Fibroblast of peridontal ligament (primary cell): Measurements from ENCODE around the gene RBM15B.
A peak's percentile ranks its signal among the peaks of the same experiment; 100 is the strongest.
"Not testable (repeated sequence)": the region's sequence is repeated elsewhere in the genome, so short reads cannot be mapped to it uniquely, and the experiment has no call there.

Experiments
- DNase-seq: peaks from one replicate; pipeline ENCODE4 v3.0.0-alpha.2; 2010; ENCODE audit errors: extremely low read depth

Gene RBM15B

GRCh38 chr3:51379301-51379700 is 11.8 kb upstream of the RBM15B start:
- no peak for DNase-seq

DNA sequence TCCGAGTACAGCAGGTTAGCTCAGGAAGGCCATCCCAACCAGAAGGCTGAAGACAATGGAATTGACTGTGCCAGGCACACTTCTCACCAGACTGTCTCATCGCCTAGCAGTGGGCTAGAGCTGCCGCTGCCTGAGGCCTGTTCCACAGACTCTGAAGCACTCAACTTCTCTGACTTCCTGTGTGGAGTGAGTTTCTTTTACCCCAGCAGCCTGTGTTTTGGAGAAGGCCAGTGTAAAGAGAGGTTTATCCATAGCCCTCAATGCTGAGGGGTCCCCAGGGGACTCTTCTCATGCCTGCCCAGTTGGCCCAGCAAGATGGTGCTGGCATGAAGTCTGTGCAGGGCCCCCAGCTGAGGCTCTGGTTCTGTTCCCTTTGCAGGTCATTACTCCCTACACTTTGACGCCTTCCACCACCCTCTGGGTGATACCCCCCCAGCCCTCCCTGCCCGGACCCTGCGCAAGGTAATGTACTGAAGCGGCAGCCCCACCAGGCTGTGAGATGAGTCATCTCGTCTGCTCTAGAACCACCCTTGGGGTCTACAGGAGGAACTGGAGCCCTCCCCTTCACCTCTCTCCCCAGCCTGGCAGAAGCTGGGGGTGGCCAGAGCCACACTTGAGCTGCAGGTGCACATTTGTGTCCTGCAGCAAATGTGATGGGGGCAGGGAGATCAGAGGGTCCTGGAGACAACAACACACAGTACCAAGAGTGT is 11.2 kb upstream of the RBM15B start:
- no peak for DNase-seq

- no peak for DNase-seq
Measured at GRCh38 chr3:51380601-51381332, 10.3 kb upstream of the RBM15B start.

GRCh38 chr3:51381333-51381705 is 9.8 kb upstream of the RBM15B start:
- DNase-seq, result no peak

DNA sequence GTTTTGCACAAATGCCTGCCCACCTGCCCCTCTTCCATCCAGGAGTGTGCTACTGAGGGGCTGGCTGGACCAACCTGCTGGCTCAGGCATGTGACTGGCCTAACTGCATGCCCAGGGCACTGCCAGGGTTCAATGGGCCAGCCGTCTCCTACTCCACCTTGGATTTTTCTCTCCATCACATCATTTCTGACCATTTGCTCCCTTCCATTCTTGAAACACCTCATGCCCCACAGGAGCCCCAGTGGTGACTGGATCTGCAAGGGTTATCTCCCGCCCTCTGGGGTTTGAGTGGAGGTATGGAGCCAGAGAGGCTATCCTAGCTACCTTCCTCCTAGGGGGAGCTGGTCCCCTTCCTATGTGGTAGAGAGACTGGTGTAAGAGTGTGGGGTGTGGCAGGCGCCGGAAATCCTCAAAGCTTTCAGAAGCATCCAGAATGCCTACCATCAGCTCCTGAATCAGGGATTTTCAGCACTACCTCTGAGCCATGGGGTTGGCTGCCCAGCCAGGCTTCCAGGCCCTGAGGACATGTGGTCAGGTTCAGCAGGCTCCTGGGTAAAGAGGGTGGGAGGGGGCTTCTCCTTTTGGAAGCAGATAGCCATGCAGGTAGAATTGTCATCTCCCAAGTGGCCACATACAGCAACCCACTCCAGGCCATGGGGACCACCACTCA is 8.9 kb upstream of the RBM15B start:
- no peak for DNase-seq

- DNase-seq, result no peak
Measured at GRCh38 chr3:51382947-51383578, 8.0 kb upstream of the RBM15B start.

GRCh38 chr3:51384055-51384725 is 6.9 kb upstream of the RBM15B start:
- DNase-seq, result no peak

GRCh38 chr3:51384726-51385473 is 6.2 kb upstream of the RBM15B start, which contains the start of gene MANF:
Gene MANF (plus strand): TSS chr3:51385291. CDS start chr3:51385343, 52 bp downstream.
- DNase-seq, result peak; percentile 95

- DNase-seq, result no peak
Measured at GRCh38 chr3:51385621-51386091, 5.4 kb upstream of the RBM15B start.

GRCh38 chr3:51386159-51386851 is 4.8 kb upstream of the RBM15B start:
- no peak for DNase-seq

- no peak for DNase-seq
Measured at GRCh38 chr3:51386852-51387229, 4.2 kb upstream of the RBM15B start.

DNA sequence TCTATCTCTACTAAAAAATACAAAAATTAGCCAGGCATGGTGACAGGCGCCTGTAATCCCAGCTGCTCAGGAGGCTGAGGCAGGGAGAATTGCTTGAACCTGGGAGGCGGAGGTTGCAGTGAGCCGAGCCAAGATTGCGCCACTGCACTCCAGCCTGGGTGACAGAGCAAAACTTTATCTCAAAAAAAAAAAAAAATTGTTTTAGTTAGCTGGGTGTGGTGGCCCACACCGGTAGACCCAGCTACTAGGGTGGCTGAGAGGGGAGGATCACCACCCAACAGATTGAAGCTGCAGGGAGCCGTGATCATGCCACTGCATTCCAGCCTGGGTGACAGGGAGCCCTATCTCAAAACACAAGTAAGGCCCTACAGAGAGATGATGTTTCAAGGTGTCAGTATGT is 3.8 kb upstream of the RBM15B start:
- DNase-seq, result not testable (repeated sequence)

GRCh38 chr3:51388286-51389029 is 2.6 kb upstream of the RBM15B start:
- DNase-seq, result peak; percentile 23

- DNase-seq, result peak; percentile 49
Measured at GRCh38 chr3:51389423-51390183, 1.5 kb upstream of the RBM15B start.

DNA sequence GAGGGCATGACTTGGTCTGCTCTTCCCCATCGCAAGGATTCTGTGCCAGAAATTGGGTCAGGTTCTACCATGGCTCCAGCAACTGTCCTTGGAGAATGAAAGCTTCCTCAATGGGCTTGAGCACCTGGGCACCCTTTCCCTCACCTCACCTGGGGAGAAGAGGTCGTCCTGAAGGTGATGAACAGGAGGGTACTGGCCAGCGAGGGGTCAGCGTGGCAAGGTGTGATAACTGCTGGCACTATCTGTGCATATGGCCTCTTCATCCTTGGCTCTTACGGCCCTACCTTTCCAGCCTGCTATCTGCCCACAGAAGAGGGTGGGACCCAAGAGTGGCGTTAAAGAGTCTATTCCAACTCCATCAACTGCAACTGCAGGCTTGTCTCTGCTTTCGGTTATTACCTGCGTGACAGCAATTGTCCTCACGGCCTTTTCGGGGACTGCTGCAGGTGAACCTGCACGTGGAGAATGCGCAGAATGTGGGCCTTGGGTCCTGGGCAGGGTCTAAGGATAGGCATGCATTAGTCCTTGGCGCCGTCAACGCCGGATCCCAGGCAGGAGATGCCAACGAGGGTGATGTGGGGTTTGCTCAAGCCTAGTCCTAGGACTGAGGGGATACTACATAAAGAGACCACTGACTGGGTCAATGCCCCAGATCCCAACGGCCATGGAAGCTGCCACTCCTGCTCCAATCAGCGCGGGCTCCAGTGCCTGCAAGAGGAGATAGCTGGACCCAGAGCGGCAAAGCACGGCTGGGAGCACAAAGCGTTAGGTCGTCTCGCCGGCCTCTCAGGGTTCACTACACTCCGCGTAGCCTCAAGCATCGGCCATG is 625 bp upstream of the RBM15B start:
- no peak for DNase-seq

- peak; percentile 14 for DNase-seq
Measured at GRCh38 chr3:51391566-51392354, 675 bp downstream of the RBM15B start.
